ENCODE data around the gene MUCL1.
A peak's percentile ranks its signal among the peaks of the same experiment; 100 is the strongest.
"Not testable (repeated sequence)": the region's sequence is repeated elsewhere in the genome, so short reads cannot be mapped to it uniquely, and the experiment has no call there.

The MUCL1 gene

GRCh38 chr12:54853933-54854538 is at the start of gene MUCL1:
TSS of gene MUCL1 (plus strand) at chr12:54854516. CDS start at chr12:54854583, 67 bp downstream.
- peak; percentile 81 for DNase-seq

- DNase-seq, result no peak
Observed at GRCh38 chr12:54821676-54822075, 32.6 kb upstream of the MUCL1 start.

GRCh38 chr12:54824402-54824801 is 29.9 kb upstream of the MUCL1 start:
- DNase-seq, result no peak

GRCh38 chr12:54829511-54829910 is 24.8 kb upstream of the MUCL1 start:
- DNase-seq, result no peak

GRCh38 chr12:54830199-54830598 is 24.1 kb upstream of the MUCL1 start:
- no peak for DNase-seq

- no peak for DNase-seq
Observed at GRCh38 chr12:54831631-54832030, 22.7 kb upstream of the MUCL1 start.

GRCh38 chr12:54840244-54840865 is 14.0 kb upstream of the MUCL1 start:
- DNase-seq, result peak; percentile 80

- DNase-seq, result no peak
Observed at GRCh38 chr12:54857406-54857805, 3.1 kb downstream of the MUCL1 start.

- no peak for DNase-seq
Observed at GRCh38 chr12:54858562-54858961, 4.2 kb downstream of the MUCL1 start.

GRCh38 chr12:54859502-54859901 is 5.2 kb downstream of the MUCL1 start:
- no peak for DNase-seq

- DNase-seq, result no peak
Observed at GRCh38 chr12:54861927-54862326, 7.6 kb downstream of the MUCL1 start.

- DNase-seq, result no peak
Observed at GRCh38 chr12:54863948-54864618, 9.8 kb downstream of the MUCL1 start.

- no peak for DNase-seq
Observed at GRCh38 chr12:54865683-54866324, 11.5 kb downstream of the MUCL1 start.

- DNase-seq, result no peak
Observed at GRCh38 chr12:54868690-54869089, 14.4 kb downstream of the MUCL1 start.

GRCh38 chr12:54870048-54870447 is 15.7 kb downstream of the MUCL1 start:
- DNase-seq, result no peak

- DNase-seq, result peak; percentile 16
Observed at GRCh38 chr12:54870617-54871016, 16.3 kb downstream of the MUCL1 start.

GRCh38 chr12:54879150-54879549 is 24.8 kb downstream of the MUCL1 start:
- peak; percentile 42 for DNase-seq

- no peak for DNase-seq
Observed at GRCh38 chr12:54879579-54879978, 25.3 kb downstream of the MUCL1 start.

- DNase-seq, result no peak
Observed at GRCh38 chr12:54882079-54882478, 27.8 kb downstream of the MUCL1 start.

- DNase-seq, result not testable (repeated sequence)
Observed at GRCh38 chr12:54882597-54882996, 28.3 kb downstream of the MUCL1 start.

GRCh38 chr12:54888428-54888827 is 34.1 kb downstream of the MUCL1 start:
- not testable (repeated sequence) for DNase-seq

- peak; percentile 92 for DNase-seq
Observed at GRCh38 chr12:54890339-54890738, 36.0 kb downstream of the MUCL1 start.

GRCh38 chr12:54891717-54892478 is 37.6 kb downstream of the MUCL1 start:
- peak; percentile 99 for DNase-seq

Data from NCI-H69 (cell line).